22Rv1 (cell line): ENCODE data around the gene MRM1.

ENCODE experiments used
- H3K27ac ChIP-seq: fragments of 450-650 bp; 2 replicates; pipeline ENCODE4 v1.5.1; 2017
- ZFX ChIP-seq: fragments of 450-650 bp; IDR thresholded peaks from 2 replicates; pipeline ENCODE4 v1.6.1; 2017; ENCODE audit warnings: antibody characterized with exemption, borderline replicate concordance
- TF ChIP-seq, protein P1 (sequence below): fragments of 450-650 bp; IDR thresholded peaks from 2 replicates; pipeline ENCODE4 v1.5.1; 2017; ENCODE audit warnings: mild to moderate bottlenecking

Gene MRM1

DNA sequence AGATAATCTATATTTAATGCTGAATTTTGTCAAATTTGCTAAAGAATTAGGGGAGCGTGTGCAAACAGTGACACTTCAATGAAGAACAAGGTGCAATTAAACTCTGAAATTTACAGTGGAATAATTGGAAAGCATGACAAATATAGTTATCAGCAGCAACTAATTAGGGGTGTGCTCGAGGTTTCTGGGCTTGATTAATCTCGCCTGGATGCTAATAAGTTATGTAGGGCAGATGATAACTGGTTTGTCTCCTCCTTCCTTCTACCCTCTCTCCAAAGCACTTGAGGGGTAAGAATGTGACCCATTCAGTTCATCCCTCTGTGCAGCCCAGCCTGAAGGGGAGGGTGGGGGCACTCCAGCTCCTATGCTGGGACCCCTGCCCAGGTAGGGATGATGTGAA is 21.9 kb downstream of the MRM1 start:
- no peak overlapping the region for H3K27ac ChIP-seq
- TF ChIP-seq, protein P1, sequence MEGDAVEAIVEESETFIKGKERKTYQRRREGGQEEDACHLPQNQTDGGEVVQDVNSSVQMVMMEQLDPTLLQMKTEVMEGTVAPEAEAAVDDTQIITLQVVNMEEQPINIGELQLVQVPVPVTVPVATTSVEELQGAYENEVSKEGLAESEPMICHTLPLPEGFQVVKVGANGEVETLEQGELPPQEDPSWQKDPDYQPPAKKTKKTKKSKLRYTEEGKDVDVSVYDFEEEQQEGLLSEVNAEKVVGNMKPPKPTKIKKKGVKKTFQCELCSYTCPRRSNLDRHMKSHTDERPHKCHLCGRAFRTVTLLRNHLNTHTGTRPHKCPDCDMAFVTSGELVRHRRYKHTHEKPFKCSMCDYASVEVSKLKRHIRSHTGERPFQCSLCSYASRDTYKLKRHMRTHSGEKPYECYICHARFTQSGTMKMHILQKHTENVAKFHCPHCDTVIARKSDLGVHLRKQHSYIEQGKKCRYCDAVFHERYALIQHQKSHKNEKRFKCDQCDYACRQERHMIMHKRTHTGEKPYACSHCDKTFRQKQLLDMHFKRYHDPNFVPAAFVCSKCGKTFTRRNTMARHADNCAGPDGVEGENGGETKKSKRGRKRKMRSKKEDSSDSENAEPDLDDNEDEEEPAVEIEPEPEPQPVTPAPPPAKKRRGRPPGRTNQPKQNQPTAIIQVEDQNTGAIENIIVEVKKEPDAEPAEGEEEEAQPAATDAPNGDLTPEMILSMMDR = no peak
- no peak for TF ChIP-seq ZFX

DNA sequence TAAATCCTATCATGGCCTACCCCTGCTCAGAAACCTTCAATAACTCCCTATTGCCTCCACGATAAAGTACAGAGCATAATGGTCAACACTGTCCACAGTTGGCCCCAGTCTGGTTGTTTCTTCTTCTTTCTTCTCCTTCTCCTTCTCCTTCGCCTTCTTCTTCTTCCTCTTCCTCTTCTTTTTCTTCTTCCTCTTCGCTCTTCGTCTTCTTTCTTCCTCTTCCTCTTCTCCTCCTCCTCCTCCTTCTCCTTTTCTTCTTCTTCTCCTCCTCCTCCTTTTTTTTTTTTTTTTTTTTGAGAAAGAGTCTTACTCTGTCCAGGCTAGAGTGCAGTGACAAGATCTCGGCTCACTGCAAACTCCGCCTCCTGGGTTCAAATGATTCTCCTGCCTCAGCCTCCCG is 23.8 kb downstream of the MRM1 start:
- no peak for TF ChIP-seq ZFX
- TF ChIP-seq, protein P1 = no peak
- H3K27ac ChIP-seq = no peak overlapping the region

DNA sequence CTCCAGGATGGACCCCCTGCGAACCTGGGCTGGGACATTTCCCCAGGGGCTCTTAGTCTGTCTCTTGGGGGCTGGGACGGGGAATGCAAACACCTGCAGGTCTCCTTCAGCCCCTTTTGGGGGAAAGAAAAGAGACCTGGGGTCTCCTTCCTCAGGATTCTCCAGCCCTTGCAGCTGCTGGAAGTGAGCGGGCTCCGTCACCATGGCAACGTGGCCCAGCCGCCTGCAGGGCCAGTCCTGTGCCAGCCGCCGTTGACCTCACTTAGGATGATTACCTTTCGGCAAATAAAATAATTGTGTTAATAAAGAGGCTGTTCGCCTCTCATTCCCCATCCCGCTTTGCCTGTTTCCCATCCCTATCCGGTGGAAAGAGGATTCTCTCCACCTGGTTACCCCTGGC is 25.7 kb downstream of the MRM1 start:
- TF ChIP-seq, protein P1 = no peak
- TF ChIP-seq ZFX = no peak
- H3K27ac ChIP-seq = no peak overlapping the region

DNA sequence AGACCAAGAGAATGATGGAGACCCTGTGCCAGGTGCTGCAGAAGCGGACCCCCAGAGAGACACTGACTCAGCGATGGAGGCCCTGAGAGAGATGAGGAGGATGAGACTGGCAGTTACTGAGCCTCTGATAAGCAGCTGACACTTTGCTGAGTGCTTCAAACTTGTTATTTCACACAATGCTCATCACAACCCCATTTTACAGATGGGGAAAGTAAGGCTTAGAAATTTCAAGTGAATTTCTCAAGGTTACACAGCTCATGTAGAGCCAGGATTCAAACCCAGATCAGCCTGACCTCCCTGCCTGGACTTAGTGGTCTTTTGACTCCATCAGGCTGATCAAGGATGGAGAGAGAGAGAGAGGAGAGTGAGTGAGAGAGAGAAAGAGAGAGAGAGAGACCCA is 27.2 kb downstream of the MRM1 start:
- H3K27ac ChIP-seq = no peak overlapping the region
- TF ChIP-seq ZFX = no peak
- TF ChIP-seq, protein P1 = no peak

DNA sequence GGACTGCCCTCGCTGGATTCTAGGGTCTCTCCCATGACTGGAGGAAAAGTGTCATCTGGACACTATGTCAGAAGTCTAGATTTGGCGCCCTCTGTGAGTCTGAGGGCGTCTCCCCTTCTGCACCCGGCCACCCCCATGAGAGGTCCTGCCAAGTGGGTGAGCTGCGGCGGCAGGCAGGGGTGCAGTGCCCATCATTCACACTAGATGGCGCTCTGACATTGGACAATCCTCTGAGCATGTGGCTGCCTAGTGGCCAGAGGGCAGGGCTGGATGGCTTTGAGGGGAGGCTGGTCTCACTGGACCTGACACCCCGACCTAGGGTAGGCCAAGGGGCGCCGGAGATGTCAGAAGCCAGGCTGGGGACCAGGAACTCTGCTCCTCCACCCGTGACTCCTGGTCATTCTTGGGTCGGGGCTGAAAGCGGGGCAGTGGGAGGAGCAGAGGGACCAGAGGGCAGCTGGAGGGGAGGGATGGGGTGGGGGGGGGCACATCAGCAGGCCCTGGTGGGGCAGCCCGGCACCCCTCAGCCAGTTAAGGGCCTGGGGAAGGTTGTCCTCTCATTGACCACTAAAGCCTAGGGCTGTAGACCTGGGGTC is 28.0 kb downstream of the MRM1 start:
- H3K27ac ChIP-seq = no peak overlapping the region
- TF ChIP-seq, protein P1 = peak; percentile 92
- TF ChIP-seq ZFX = no peak

DNA sequence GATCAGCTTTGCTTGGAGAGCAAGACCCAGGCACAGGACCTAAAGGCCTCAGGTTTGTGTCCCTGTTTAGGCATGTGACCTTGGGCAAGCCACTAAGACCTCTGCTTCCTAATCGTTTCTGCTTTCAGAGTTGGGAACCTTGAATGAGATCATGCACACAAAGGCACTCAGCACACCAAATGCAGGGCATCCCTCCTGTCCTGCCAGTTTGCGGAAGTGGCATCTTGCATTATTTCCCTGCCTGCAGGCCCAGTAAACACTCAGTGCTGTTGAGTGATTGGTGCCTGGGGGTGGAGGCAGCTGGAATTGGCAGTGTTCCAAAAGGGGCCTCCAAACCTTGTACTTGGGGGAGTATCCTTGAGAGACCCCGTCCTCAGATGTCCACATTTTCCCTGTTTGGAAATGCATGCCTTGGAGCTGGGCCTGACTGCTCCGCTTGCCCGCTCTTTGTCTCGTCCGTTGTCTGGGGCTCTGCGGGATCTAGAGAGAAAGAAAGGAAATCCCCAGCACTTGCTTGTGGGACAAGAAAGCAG is 28.7 kb downstream of the MRM1 start:
- TF ChIP-seq, protein P1 = no peak
- TF ChIP-seq ZFX = no peak
- H3K27ac ChIP-seq = no peak overlapping the region

DNA sequence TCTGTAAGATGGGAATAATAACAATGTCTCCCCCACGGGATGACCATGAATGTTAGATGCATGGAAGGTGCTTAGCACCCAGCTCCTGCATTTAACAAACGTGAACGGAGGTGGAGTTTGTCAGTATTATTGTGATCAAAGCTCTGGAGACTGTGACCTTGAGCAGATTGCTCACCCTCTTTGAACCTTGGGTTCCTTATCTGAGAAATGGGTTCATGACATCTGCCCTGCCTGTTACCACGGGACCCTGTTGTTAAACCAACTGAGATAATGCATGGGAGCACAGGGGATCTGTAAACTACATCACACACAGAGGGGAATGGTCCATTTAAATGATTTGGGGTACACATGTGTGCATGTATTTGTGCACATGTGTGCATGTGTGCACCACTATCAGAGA is 29.6 kb downstream of the MRM1 start:
- TF ChIP-seq ZFX = no peak
- TF ChIP-seq, protein P1 = no peak
- no peak overlapping the region for H3K27ac ChIP-seq
